Keratinocyte (primary cell): ENCODE measurements around the gene TARBP2. TPM values are rescaled to one million over a fixed set of nuclear protein-coding genes. Genes with fewer than 3 reads are reported as not detected.

ENCODE experiments used
- DNase-seq: peaks from one replicate; pipeline ENCODE4 v3.0.0-alpha.2; 2011; ENCODE audit warnings: low read depth, missing footprints, low spot score
- FAIRE-seq: peaks from 2 replicates; lab custom pipeline; 2011; peaks lifted over from hg19 to GRCh38; lab: Jason Lieb, UNC
- H2AFZ ChIP-seq: 2 replicates; pipeline ENCODE4 v1.6.0; 2012; ENCODE audit warnings: low read length, control low read depth, inconsistent platforms; ENCODE audit not compliant: control insufficient read depth
- H3K27ac ChIP-seq: 2 replicates; pipeline ENCODE4 v1.5.1; 2011; ENCODE audit warnings: low read length; ENCODE audit not compliant: control insufficient read depth, insufficient read depth
- H3K27me3 ChIP-seq: 3 replicates; pipeline ENCODE4 v1.6.0; 2011; ENCODE audit warnings: low read length; ENCODE audit not compliant: control insufficient read depth, insufficient read depth; ENCODE audit errors: extremely low read depth
- H3K36me3 ChIP-seq, 2 experiments: 2 replicates in 1 of 2; 3 replicates in 1 of 2; pipeline ENCODE4 v1.5.1; 2011; ENCODE audit warnings: low read length in 2 of 2, mild to moderate bottlenecking in 1 of 2; ENCODE audit not compliant: control insufficient read depth in 2 of 2, insufficient read depth in 2 of 2; ENCODE audit errors: extremely low read depth in 1 of 2
- H3K4me1 ChIP-seq: 3 replicates; pipeline ENCODE4 v1.5.1; 2011; ENCODE audit warnings: low read length; ENCODE audit not compliant: control insufficient read depth, insufficient read depth; ENCODE audit errors: extremely low read depth
- H3K4me2 ChIP-seq: 3 replicates; pipeline ENCODE4 v1.6.0; 2011; ENCODE audit warnings: low read depth, low read length; ENCODE audit not compliant: control insufficient read depth, insufficient read depth; ENCODE audit errors: extremely low read depth
- H3K4me3 ChIP-seq, 3 experiments: fragments of 200-600 bp in 1 of 3; sonication (generic) in 1 of 3; 2 replicates in 2 of 3; 3 replicates in 1 of 3; pipeline ENCODE4 v1.5.1; 2011 to 2016; ENCODE audit warnings: low read length in 3 of 3, mild to moderate bottlenecking in 3 of 3, control low read depth in 2 of 3, inconsistent platforms in 1 of 3, low read depth in 1 of 3, mixed read lengths in 1 of 3, mixed run types in 1 of 3, moderate library complexity in 1 of 3; ENCODE audit not compliant: control insufficient read depth in 2 of 3, insufficient read depth in 2 of 3; ENCODE audit errors: extremely low read depth in 1 of 3
- H3K79me2 ChIP-seq: 2 replicates; pipeline ENCODE4 v1.6.0; 2012; ENCODE audit warnings: low read length; ENCODE audit not compliant: control insufficient read depth, insufficient read depth
- H3K9ac ChIP-seq: 3 replicates; pipeline ENCODE4 v1.6.0; 2011; ENCODE audit warnings: low read length; ENCODE audit not compliant: control insufficient read depth, insufficient read depth; ENCODE audit errors: extremely low read depth
- H3K9me1 ChIP-seq: 3 replicates; pipeline ENCODE4 v1.6.0; 2011; ENCODE audit warnings: low read length; ENCODE audit not compliant: control insufficient read depth, insufficient read depth; ENCODE audit errors: extremely low read depth
- H3K9me3 ChIP-seq: 2 replicates; pipeline ENCODE4 v1.5.1; 2012; ENCODE audit warnings: low read depth, low read length; ENCODE audit not compliant: control insufficient read depth
- H4K20me1 ChIP-seq: 3 replicates; pipeline ENCODE4 v1.6.0; 2011; ENCODE audit warnings: low read length; ENCODE audit not compliant: control insufficient read depth, insufficient read depth; ENCODE audit errors: extremely low read depth
- CTCF ChIP-seq, 3 experiments: IDR thresholded peaks in 1 of 3; conservative IDR thresholded peaks in 1 of 3; optimal IDR thresholded peaks in 1 of 3; 2 replicates in 2 of 3; 3 replicates in 1 of 3; pipeline versions ENCODE3 to v1.5.1; 2011; ENCODE audit warnings: low read length in 3 of 3, mild to moderate bottlenecking in 3 of 3, moderate library complexity in 2 of 3, control low read depth in 1 of 3, inconsistent platforms in 1 of 3; ENCODE audit not compliant: insufficient read depth in 2 of 3; ENCODE audit errors: extremely low read depth in 1 of 3
- EZH2 ChIP-seq: IDR thresholded peaks from one replicate; pipeline ENCODE4 v1.6.1; 2012; ENCODE audit warnings: inconsistent platforms, mild to moderate bottlenecking, low read length, moderate library complexity
- dilution Hi-C: fragments of 300-500 bp; cut with MboI; formaldehyde crosslinking; loops from one replicate; pipeline ENCODE4 v1.7.0; 2020; ENCODE audit warnings: low sequenced_read_pairs; ENCODE audit not compliant: extremely low pct_ligation_motif_present
- polyA plus RNA-seq, 5 experiments: library from polyadenylated mRNA; depleted of rRNA in 3 of 5; stranded (reverse) in 3 of 5; stranded (forward) in 1 of 5; unstranded in 1 of 5; fragments of >200 nt; gene quantifications; 1 replicate in 1 of 5; 2 replicates in 3 of 5; 3 replicates in 1 of 5; pipeline versions ENCODE4 v1.2.1 to v1.2.3, GENCODE V29; 2011 to 2012; ENCODE audit warnings: missing spikeins in 2 of 5, low read depth in 1 of 5, low replicate concordance in 1 of 5

Gene TARBP2
- polyA plus RNA-seq, 1 donor (not counting 4 experiments of a cell fraction or from before 2014, with no cell fraction given), result 21.0 TPM

- Histone ChIP-seq H3K4me2 (no peak overlapping the region), H3K9ac (no peak overlapping the region), H3K36me3 (peaks cover 68 to 88% of the 10 kb centered on the region in 2 experiments), H3K27me3 (no peaks in the 10 kb centered on the region), H4K20me1 (peaks cover 32% of the 10 kb centered on the region), H3K9me1 (no peaks in the 10 kb centered on the region), H3K4me1 (no peaks in the 10 kb centered on the region), H3K79me2 (peaks cover 86% of the 10 kb centered on the region), H3K27ac (no peak overlapping the region), H3K9me3 (no peaks in the 10 kb centered on the region), H2AFZ (no peak overlapping the region), H3K4me3 (no peak overlapping the region)
- dilution Hi-C loops, result no loop called here
- FAIRE-seq (no peak), DNase-seq (no peak)
- TF ChIP-seq CTCF (optimal IDR thresholded peaks at IDR 0.05 in 1 of 3, IDR thresholded peaks at IDR 0.05 in 1 of 3, conservative IDR thresholded peaks at IDR 0.05 in 1 of 3; ENCODE audit: extremely low read depth in 1 of 3, insufficient read depth in 2 of 3, low read length in 3 of 3) (no peak), EZH2 (no peak)
These were observed 37.1 kb upstream of the TARBP2 start for GRCh38 chr12:53463802-53464560.

DNA sequence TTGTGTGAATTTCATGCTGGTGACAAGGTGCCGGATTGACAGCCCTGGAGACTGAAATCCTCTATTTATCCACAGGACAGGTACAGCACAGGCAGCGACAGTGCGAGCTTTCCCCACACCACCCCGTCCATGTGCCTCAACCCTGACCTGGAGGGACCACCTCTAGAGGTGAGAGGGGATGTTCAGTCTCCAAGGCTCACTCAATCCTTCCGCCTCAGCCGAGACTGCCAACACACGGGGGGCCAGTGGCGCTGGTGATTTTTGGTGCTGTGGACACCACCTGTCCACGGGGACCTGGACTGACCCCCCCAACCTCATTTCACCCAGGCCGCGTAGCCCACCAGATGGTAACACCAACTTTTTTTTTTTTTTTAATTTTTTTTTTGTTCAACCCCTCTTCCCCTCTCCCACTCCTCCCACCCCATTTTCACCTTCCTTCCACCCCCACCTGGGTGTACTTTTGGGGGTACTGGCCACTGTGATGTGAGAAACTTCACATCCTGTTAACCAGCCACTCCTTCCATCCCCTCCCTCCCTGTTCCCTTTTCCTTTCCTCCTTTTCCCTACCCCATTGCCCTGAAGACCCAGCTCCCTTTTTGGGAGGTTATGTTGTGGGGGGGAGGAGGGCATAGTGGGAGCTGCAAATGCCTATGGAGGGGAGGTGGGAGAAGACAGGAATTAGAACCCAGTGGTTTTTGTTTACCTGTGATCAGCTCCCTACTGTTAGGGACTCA lies 36.2 kb upstream of the TARBP2 start:
- no peak for FAIRE-seq
- dilution Hi-C loops, result no loop called here
- peaks cover 27% of the 10 kb centered on the region for H4K20me1 ChIP-seq

More for the DNA sequence above, 36.2 kb upstream of the TARBP2 start:
- Histone ChIP-seq H3K27ac (no peak overlapping the region), H3K36me3 (peaks cover 70 to 86% of the 10 kb centered on the region in 2 experiments), H3K79me2 (peaks cover 80% of the 10 kb centered on the region), H3K4me3 (no peak overlapping the region), H3K27me3 (no peaks in the 10 kb centered on the region), H3K4me1 (no peaks in the 10 kb centered on the region), H3K4me2 (no peak overlapping the region), H2AFZ (no peak overlapping the region), H3K9me3 (no peaks in the 10 kb centered on the region), H3K9me1 (no peaks in the 10 kb centered on the region), H3K9ac (no peak overlapping the region)
- no peak for TF ChIP-seq EZH2
- no peak for TF ChIP-seq CTCF (optimal IDR thresholded peaks at IDR 0.05 in 1 of 3, IDR thresholded peaks at IDR 0.05 in 1 of 3, conservative IDR thresholded peaks at IDR 0.05 in 1 of 3; ENCODE audit: extremely low read depth in 1 of 3, insufficient read depth in 2 of 3, low read length in 3 of 3)
- DNase-seq, result no peak
